Measurements from ENCODE around the gene KIAA1549. TPM values are rescaled to one million over a fixed set of nuclear protein-coding genes. Genes with fewer than 3 reads are reported as not detected.

The KIAA1549 gene
- total RNA-seq, 1 experiment from 2014 or later: 2.2 TPM

- DNase-seq (ENCODE audit: low spot score): no peak
Measured at GRCh38 chr7:138907850-138908249, 73.3 kb downstream of the KIAA1549 start.

GRCh38 chr7:138907201-138907847 is 73.9 kb downstream of the KIAA1549 start:
- DNase-seq (ENCODE audit: low spot score): no peak

GRCh38 chr7:138903859-138904435 is 77.2 kb downstream of the KIAA1549 start:
- no peak for DNase-seq (ENCODE audit: low spot score)

GRCh38 chr7:138903186-138903820 is 77.9 kb downstream of the KIAA1549 start:
- no peak for DNase-seq (ENCODE audit: low spot score)

GRCh38 chr7:138902161-138902560 is 79.0 kb downstream of the KIAA1549 start:
- no peak for DNase-seq (ENCODE audit: low spot score)

GRCh38 chr7:138900035-138900828 is 81.0 kb downstream of the KIAA1549 start:
- no peak for DNase-seq (ENCODE audit: low spot score)

GRCh38 chr7:138898802-138899201 is 82.4 kb downstream of the KIAA1549 start:
- DNase-seq (ENCODE audit: low spot score): no peak

- DNase-seq (ENCODE audit: low spot score): peak; percentile 33
Measured at GRCh38 chr7:138898255-138898654, 82.9 kb downstream of the KIAA1549 start.

- DNase-seq (ENCODE audit: low spot score): no peak
Measured at GRCh38 chr7:138895679-138896078, 85.5 kb downstream of the KIAA1549 start.

- no peak for DNase-seq (ENCODE audit: low spot score)
Measured at GRCh38 chr7:138893258-138893657, 87.9 kb downstream of the KIAA1549 start.

- DNase-seq (ENCODE audit: low spot score): no peak
Measured at GRCh38 chr7:138892812-138893211, 88.4 kb downstream of the KIAA1549 start.

- no peak for DNase-seq (ENCODE audit: low spot score)
Measured at GRCh38 chr7:138892006-138892630, 89.1 kb downstream of the KIAA1549 start.

- DNase-seq (ENCODE audit: low spot score): no peak
Measured at GRCh38 chr7:138891446-138891810, 89.8 kb downstream of the KIAA1549 start.

- DNase-seq (ENCODE audit: low spot score): no peak
Measured at GRCh38 chr7:138890499-138891445, 90.4 kb downstream of the KIAA1549 start.

- DNase-seq (ENCODE audit: low spot score): peak; percentile 22
Measured at GRCh38 chr7:138889582-138890498, 91.3 kb downstream of the KIAA1549 start.

- no peak for DNase-seq (ENCODE audit: low spot score)
Measured at GRCh38 chr7:138887872-138888656, 93.1 kb downstream of the KIAA1549 start.

- DNase-seq (ENCODE audit: low spot score): no peak
Measured at GRCh38 chr7:138887085-138887710, 94.0 kb downstream of the KIAA1549 start.

- peak; percentile 53 for DNase-seq (ENCODE audit: low spot score)
Measured at GRCh38 chr7:138886501-138886917, 94.7 kb downstream of the KIAA1549 start.
